ENCODE results near the gene OR2J2.
"Not testable (repeated sequence)": the region's sequence is repeated elsewhere in the genome, so short reads cannot be mapped to it uniquely, and the experiment has no call there.

The OR2J2 gene

GRCh38 chr6:29170607-29171006 is at the start of gene OR2J2:
Gene OR2J2 (plus strand): TSS chr6:29170907. CDS start chr6:29173636, 2,729 bp downstream.
- not testable (repeated sequence) for DNase-seq

GRCh38 chr6:29129326-29130012 is 41.2 kb upstream of the OR2J2 start:
- no peak for DNase-seq

- no peak for DNase-seq
Observed at GRCh38 chr6:29130644-29131043, 40.1 kb upstream of the OR2J2 start.

GRCh38 chr6:29131691-29132090 is 39.0 kb upstream of the OR2J2 start:
- DNase-seq, result no peak

GRCh38 chr6:29137724-29138123 is 33.0 kb upstream of the OR2J2 start:
- DNase-seq, result no peak

- no peak for DNase-seq
Observed at GRCh38 chr6:29141606-29142005, 29.1 kb upstream of the OR2J2 start.

- DNase-seq, result no peak
Observed at GRCh38 chr6:29142309-29142708, 28.4 kb upstream of the OR2J2 start.

GRCh38 chr6:29146179-29146578 is 24.5 kb upstream of the OR2J2 start:
- DNase-seq, result no peak

- no peak for DNase-seq
Observed at GRCh38 chr6:29147074-29147473, 23.6 kb upstream of the OR2J2 start.

GRCh38 chr6:29149444-29149843 is 21.3 kb upstream of the OR2J2 start:
- not testable (repeated sequence) for DNase-seq

GRCh38 chr6:29153083-29153482 is 17.6 kb upstream of the OR2J2 start:
- no peak for DNase-seq

GRCh38 chr6:29155182-29155581 is 15.5 kb upstream of the OR2J2 start:
- DNase-seq, result not testable (repeated sequence)

GRCh38 chr6:29159922-29160321 is 10.8 kb upstream of the OR2J2 start:
- not testable (repeated sequence) for DNase-seq

GRCh38 chr6:29165571-29165970 is 5.1 kb upstream of the OR2J2 start:
- DNase-seq, result not testable (repeated sequence)

- no peak for DNase-seq
Observed at GRCh38 chr6:29171736-29172135, 1.0 kb downstream of the OR2J2 start.

GRCh38 chr6:29183594-29183993 is 12.9 kb downstream of the OR2J2 start:
- DNase-seq, result no peak

GRCh38 chr6:29188659-29189058 is 18.0 kb downstream of the OR2J2 start:
- not testable (repeated sequence) for DNase-seq

- DNase-seq, result no peak
Observed at GRCh38 chr6:29200767-29201662, 30.3 kb downstream of the OR2J2 start.

GRCh38 chr6:29201966-29202365 is 31.3 kb downstream of the OR2J2 start:
- no peak for DNase-seq

GRCh38 chr6:29211488-29211887 is 40.8 kb downstream of the OR2J2 start:
- no peak for DNase-seq

GRCh38 chr6:29216528-29216927 is 45.8 kb downstream of the OR2J2 start:
- no peak for DNase-seq

GRCh38 chr6:29217242-29217641 is 46.5 kb downstream of the OR2J2 start:
- DNase-seq, result not testable (repeated sequence)

- not testable (repeated sequence) for DNase-seq
Observed at GRCh38 chr6:29218056-29218455, 47.3 kb downstream of the OR2J2 start.

Measured in NCI-H146 (cell line).